Occipital lobe (tissue), 2 donors: ENCODE data around the gene BMPR1A. TPM values are rescaled to one million over a fixed set of nuclear protein-coding genes. Genes with fewer than 3 reads are reported as not detected.
A peak's percentile ranks its signal among the peaks of the same experiment; 100 is the strongest.
"Not testable (repeated sequence)": the region's sequence is repeated elsewhere in the genome, so short reads cannot be mapped to it uniquely, and the experiment has no call there.

Experiments
- DNase-seq: peaks from one replicate; lab custom pipeline; 2025; lab: John Stamatoyannopoulos, UW
- total RNA-seq: library from RNA; depleted of rRNA; stranded (reverse); fragments of >200 nt; gene quantifications from one replicate; pipeline ENCODE4 v1.2.3, GENCODE V29; 2014

BMPR1A gene
- total RNA-seq, 1 donor from 2014 or later = 64.6 TPM

- no peak for DNase-seq
Measured at GRCh38 chr10:86729677-86730076, 26.7 kb upstream of the BMPR1A start.

DNA sequence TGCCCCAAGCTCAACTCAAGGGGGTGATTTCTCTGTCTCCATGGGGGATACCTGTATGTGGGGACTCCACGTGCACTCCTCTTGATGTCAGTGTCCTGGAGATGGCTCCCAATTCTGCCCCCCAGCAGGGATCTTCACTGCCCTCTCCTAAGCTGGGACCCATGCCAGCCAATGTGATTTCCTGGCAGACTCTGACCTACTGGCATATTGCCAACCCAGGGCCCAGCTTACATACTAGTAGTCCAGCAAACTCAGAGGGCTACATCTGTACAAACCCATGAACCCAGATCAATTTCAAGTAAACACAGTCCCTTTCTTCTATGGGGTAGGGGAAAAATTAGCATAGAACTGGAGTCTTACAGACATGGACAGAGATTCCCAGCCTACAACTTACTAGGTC lies 26.2 kb upstream of the BMPR1A start:
- no peak for DNase-seq

DNA sequence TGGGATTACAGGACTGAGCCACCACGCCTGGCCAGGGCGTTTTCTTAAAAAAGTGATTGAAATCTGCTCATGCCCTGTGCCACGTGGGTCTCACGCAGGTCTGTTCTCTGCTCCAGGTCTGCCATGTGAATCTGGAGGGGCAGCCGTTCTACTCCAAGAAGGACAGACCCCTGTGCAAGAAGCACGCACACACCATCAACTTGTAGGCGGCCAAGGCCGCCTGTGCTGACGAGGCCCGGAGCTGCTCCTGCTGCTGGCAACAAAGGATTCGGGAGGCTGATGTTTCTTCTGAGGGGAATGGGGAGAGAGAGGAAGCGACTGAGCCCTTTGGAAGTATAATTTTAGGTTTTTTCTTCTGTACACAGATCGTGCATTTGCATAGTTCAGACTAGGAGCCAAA lies 23.6 kb upstream of the BMPR1A start:
- no peak for DNase-seq

- peak; percentile 11 for DNase-seq
Measured at GRCh38 chr10:86733260-86733671, 23.2 kb upstream of the BMPR1A start.

GRCh38 chr10:86734207-86734988 lies 22.0 kb upstream of the BMPR1A start:
- no peak for DNase-seq

DNA sequence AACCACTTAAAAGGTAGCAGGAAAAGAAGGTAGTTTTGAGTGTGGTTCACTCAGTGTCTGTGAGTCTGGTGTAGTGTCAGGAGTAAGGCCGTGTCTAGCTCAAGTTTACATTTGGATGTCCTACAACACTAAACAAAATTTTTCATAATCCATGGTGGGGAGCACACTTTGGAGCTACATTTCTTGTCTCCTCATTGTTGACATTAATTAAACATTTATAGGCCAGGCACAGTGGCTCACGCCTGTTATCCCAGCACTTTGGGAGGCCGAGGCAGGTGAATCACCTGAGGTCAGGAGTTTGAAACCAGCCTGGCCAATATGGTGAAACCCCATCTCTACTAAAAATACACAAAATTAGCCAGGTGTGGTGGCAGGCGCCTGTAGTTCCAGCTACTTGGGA lies 21.1 kb upstream of the BMPR1A start:
- not testable (repeated sequence) for DNase-seq

GRCh38 chr10:86742230-86742629 lies 14.2 kb upstream of the BMPR1A start:
- DNase-seq = no peak

DNA sequence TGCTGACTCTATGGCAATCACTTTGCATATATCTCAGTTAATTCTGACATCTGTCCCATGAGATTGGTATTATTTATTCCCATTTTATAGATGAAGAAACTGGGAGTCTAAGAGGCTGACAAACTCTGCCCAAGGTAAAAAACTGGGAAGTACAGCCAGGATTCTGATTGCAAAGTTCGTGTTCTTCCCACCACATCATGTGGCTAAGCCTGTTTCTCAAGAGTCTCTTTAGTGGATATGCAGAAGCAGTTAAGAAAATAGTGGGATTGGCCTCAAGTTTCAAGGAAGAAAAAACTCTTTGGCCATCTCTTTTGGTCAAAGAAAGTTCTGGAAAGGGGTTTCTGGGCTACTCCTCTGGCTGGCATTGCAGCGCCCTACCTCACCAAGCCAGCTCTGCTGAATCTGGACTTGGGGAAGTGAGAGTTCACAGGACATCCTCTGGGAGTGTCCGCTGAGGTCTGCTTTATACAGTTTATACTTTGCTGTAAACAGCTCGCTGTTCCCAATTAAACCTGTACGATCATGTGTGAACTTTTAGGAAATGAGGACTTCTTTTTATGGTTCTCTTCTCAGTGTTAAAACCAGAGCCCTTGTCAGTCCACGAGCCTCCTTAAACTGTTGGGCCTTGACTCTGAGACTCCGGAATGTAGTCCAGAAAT lies 12.2 kb upstream of the BMPR1A start:
- no peak for DNase-seq

GRCh38 chr10:86747796-86748581 lies 8.4 kb upstream of the BMPR1A start:
- no peak for DNase-seq

GRCh38 chr10:86749854-86750253 lies 6.6 kb upstream of the BMPR1A start:
- no peak for DNase-seq

DNA sequence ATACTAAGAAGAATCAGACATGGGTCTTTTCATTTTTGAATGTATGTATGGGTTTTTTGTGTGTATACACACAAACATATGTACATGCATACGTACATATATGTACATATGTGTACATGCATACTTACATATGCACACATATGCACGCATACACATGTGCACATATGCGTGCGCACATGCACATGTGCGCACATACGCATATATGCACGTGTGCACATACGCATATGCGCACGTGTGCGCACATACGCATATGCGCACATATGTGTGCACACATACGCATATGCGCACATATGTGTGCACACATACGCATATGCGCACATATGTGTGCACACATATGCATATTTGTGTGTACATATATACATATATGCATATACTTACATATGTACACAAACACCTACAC lies 4.9 kb upstream of the BMPR1A start:
- DNase-seq = no peak

- no peak for DNase-seq
Measured at GRCh38 chr10:86752311-86752710, 4.1 kb upstream of the BMPR1A start.

GRCh38 chr10:86753051-86753450 lies 3.4 kb upstream of the BMPR1A start:
- DNase-seq = no peak

DNA sequence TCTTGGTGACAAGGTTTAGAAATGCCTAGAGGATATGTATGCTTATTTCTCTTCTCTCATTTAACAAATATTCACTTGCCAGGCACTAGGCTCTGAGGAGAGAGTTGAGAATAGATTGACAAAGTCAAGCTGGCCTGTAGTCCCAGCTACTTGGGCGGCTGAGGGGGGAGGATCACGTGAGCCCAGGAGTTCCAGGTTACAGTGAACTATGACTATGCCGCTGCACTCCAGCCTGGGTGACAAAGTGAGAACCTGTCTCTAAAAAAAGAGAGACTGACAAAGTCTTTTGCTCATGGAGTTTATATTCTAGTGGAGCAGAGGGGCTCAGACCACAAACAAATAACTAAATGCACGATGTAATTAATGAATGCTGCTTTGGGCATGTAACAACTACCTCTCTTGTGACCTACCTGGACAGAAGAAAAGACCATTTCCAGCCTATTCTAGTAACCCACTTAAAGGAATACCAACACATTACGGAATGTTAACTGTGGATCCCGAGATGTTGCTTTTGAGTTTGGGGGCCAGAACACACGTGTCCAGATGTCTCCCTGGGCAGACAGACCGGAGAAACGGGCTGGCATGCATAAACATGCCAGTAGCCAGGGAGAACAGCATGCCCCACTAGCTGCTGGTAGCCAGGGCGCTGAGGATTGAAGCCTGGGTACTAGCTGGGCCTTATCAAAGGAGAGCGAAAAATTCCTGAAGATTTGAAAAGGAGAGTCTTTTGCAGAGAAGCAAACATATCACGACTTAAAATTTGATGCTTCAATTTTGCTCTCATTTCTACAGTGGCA lies 2.6 kb upstream of the BMPR1A start:
- DNase-seq = no peak

GRCh38 chr10:86755454-86755739 lies 1.0 kb upstream of the BMPR1A start:
- DNase-seq = no peak

DNA sequence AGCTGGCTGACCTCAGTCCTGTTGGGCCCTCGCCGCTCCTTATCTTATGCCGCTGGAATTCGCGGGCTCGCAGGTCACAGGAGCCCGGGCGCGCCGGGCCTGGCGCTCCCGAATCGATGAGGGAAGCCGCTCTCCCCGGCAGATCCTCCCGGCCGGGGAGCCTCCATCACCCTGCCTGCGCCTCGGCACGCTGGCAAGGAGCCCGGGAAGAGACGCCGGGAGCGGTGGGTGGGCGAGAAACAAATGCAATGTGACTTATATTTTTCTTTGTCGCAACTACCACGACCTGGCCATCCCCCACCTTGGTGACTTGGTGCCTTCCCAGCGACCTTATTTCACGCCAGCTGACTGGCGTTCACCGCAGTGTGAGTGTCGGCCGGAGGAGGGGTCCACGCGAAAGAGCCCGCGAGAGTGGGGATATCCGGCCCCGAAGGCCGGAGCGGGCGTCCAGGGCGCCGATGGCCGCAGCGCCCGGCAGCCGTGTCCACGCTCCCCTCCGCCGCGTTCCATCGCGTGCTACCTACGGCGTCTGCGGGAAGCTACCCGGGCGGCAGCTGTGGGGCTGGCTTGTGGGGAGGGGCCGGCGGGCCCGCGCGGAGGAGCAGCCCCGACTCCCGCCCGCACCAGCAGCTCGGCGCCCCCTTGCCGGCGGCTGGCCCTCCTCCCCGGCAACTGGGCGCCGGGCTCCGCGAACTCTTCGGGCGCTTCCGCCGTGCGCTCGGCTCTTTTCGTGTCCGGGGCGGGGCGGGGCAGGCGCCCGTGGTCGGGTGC lies 494 bp upstream of the BMPR1A start:
- DNase-seq = peak; percentile 91

- DNase-seq = no peak
Measured at GRCh38 chr10:86757113-86757972, 924 bp downstream of the BMPR1A start.

- no peak for DNase-seq
Measured at GRCh38 chr10:86758189-86759072, 2.0 kb downstream of the BMPR1A start.

GRCh38 chr10:86759073-86759672 lies 2.8 kb downstream of the BMPR1A start:
- DNase-seq = no peak
